Right atrium auricular region (tissue), 2 donors: ENCODE measurements around the gene GMPR. TPM values are rescaled to one million over a fixed set of nuclear protein-coding genes. Genes with fewer than 3 reads are reported as not detected.

ENCODE experiments used
- DNase-seq: peaks from one replicate; pipeline ENCODE4 v3.0.0-alpha.2; 2019; ENCODE audit warnings: low spot score
- H3K27ac ChIP-seq, 2 donors: fragments of 200-600 bp; sonication (generic); 1 replicate in 1 of 2; 2 replicates in 1 of 2; pipeline ENCODE4 v1.5.1; 2016 to 2019
- H3K27me3 ChIP-seq, 2 donors: fragments of 200-600 bp; sonication (generic); one replicate each; pipeline versions ENCODE4 v1.5.1 to v1.6.0; 2017 to 2019
- H3K36me3 ChIP-seq: fragments of 200-600 bp; sonication (generic); one replicate; pipeline ENCODE4 v1.5.1; 2016
- H3K4me1 ChIP-seq, 2 donors: fragments of 200-600 bp; sonication (generic); one replicate each; pipeline versions ENCODE4 v1.5.1 to v1.6.0; 2017 to 2019
- H3K4me3 ChIP-seq, 2 donors: fragments of 200-600 bp; sonication (generic); 1 replicate in 1 of 2; 2 replicates in 1 of 2; pipeline ENCODE4 v1.5.1; 2017 to 2019; ENCODE audit warnings: mild to moderate bottlenecking in 1 of 2, moderate library complexity in 1 of 2
- H3K9me3 ChIP-seq, 2 donors: fragments of 200-600 bp; sonication (generic); one replicate each; pipeline ENCODE4 v1.5.1; 2019
- total RNA-seq, 2 donors: library from RNA; depleted of rRNA; stranded (reverse); fragments of >200 nt; gene quantifications; one replicate each; pipeline ENCODE4 v1.1.0, GENCODE V29; 2016
- TF ChIP-seq, protein P1 (sequence below), 2 donors: fragments of 200-600 bp; sonication (generic); IDR thresholded peaks; one replicate each; pipeline ENCODE4 v1.5.1; 2019; ENCODE audit warnings: antibody characterized with exemption in 2 of 2

GMPR gene
- total RNA-seq, 2 donors from 2014 or later: 70.1 to 89.5 TPM

- Histone ChIP-seq H3K4me3 (no peak overlapping the region), H3K27ac (no peak overlapping the region), H3K9me3 (no peaks in the 10 kb centered on the region), H3K4me1 (peaks cover 0 to 7% of the 10 kb centered on the region in 2 donors), H3K36me3 (peaks cover 58% of the 10 kb centered on the region), H3K27me3 (no peaks in the 10 kb centered on the region)
- no peak for DNase-seq
- TF ChIP-seq, protein P1, sequence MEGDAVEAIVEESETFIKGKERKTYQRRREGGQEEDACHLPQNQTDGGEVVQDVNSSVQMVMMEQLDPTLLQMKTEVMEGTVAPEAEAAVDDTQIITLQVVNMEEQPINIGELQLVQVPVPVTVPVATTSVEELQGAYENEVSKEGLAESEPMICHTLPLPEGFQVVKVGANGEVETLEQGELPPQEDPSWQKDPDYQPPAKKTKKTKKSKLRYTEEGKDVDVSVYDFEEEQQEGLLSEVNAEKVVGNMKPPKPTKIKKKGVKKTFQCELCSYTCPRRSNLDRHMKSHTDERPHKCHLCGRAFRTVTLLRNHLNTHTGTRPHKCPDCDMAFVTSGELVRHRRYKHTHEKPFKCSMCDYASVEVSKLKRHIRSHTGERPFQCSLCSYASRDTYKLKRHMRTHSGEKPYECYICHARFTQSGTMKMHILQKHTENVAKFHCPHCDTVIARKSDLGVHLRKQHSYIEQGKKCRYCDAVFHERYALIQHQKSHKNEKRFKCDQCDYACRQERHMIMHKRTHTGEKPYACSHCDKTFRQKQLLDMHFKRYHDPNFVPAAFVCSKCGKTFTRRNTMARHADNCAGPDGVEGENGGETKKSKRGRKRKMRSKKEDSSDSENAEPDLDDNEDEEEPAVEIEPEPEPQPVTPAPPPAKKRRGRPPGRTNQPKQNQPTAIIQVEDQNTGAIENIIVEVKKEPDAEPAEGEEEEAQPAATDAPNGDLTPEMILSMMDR (IDR thresholded peaks at IDR 0.05): no peak
Observed at GRCh38 chr6:16251706-16252105, 13.3 kb downstream of the GMPR start.

DNA sequence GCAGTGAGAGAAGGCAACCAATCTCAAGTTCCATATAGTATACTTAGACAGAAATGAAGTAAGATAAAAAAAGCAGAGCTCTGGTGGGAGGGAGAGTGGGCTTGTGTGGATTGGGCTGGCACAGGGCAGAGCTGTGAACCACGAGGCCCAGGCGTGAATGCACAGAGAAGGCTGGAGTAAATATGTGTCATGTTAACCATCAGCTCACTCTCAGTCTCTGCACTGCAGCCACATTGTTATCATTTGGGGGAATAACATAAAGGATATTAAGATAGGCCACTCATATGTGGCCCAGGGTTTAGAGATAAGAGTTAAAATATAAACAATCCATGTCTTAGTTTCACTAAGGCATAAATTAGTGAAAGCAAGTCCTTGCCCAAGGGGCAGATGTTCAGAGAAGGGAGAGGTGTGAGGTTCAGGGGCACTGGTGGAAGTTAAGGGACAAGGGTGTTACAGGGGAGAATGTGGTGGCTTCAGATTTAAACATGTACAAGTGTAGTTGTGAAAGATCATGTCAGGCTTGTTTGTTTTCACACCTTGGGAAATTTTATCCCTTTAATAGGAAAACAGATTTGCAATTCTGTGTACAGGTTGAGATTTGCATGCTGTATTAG lies 14.4 kb downstream of the GMPR start:
- Histone ChIP-seq H3K4me3 (no peak overlapping the region), H3K27me3 (no peaks in the 10 kb centered on the region), H3K27ac (no peak overlapping the region), H3K36me3 (peaks cover 52% of the 10 kb centered on the region), H3K4me1 (peaks cover 0 to 11% of the 10 kb centered on the region in 2 donors), H3K9me3 (no peaks in the 10 kb centered on the region)
- DNase-seq: no peak
- TF ChIP-seq, protein P1 (IDR thresholded peaks at IDR 0.05): no peak

DNA sequence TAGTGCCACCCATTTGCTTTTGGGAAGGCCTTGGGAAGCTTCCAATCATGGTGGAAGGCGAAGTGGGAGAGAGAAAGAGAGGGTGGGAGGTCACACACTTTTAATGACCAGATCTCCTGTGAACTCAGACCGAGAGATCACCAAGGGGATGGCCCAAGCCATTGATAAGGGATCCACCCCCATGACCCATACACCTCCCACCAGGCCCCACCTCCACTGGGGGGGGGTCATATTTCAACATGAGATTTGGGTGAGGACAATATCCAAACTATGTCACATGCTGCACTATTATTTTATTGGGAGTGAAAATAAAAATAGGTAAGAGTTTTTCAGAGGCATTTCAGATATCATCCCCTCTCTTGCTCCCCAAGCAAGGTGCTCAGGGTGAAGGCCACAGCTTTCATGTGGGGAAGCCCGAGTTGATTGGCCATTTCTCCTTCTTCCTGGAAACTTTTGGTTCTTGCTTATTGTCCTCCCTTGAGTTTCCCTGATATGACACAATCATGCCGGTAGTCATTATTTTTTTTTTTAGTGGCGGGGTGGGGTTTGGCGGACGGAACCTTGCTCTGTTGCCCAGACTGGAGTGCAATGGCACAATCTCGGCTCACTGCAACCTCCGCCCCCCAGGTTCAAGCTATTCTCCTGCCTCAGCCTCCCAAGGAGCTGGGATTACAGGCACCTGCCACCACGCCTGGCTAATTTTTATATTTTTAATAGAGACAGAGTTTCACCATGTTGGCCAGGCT lies 15.2 kb downstream of the GMPR start:
- TF ChIP-seq, protein P1 (IDR thresholded peaks at IDR 0.05): no peak
- no peak for DNase-seq
- H3K27me3 ChIP-seq: no peaks in the 10 kb centered on the region
- peaks cover 52% of the 10 kb centered on the region for H3K36me3 ChIP-seq
- H3K27ac ChIP-seq: no peak overlapping the region
- H3K4me3 ChIP-seq: no peak overlapping the region
- H3K9me3 ChIP-seq: no peaks in the 10 kb centered on the region
- H3K4me1 ChIP-seq: peaks cover 0 to 14% of the 10 kb centered on the region in 2 donors

- H3K27me3 ChIP-seq: no peaks in the 10 kb centered on the region
- no peak for DNase-seq
- no peaks in the 10 kb centered on the region for H3K9me3 ChIP-seq
- H3K27ac ChIP-seq: no peak overlapping the region
- H3K36me3 ChIP-seq: peaks cover 46% of the 10 kb centered on the region
- TF ChIP-seq, protein P1 (IDR thresholded peaks at IDR 0.05): no peak
- H3K4me3 ChIP-seq: no peak overlapping the region
- peaks cover 0 to 19% of the 10 kb centered on the region in 2 donors for H3K4me1 ChIP-seq
Observed at GRCh38 chr6:16254535-16254934, 16.1 kb downstream of the GMPR start.

DNA sequence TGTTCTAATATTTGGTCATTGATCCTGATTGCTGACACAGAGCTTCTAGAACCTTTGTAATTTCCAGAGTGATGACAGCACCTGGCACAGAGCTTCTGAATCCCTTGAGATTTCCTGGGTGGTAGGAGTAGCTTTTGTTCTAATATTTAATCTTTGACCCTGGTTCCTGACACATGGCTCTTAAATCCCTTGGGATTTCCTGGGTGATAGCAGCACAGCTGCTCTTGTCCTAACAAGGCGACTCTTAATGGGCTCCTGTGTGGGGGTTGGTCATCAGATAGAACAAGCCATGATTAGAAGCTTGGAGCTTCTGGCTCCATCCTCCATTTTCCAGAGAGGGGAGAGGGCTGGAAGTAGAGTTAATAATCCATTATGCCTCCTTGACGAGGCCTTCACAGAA lies 18.4 kb downstream of the GMPR start:
- TF ChIP-seq, protein P1 (IDR thresholded peaks at IDR 0.05): no peak

More for the DNA sequence above, 18.4 kb downstream of the GMPR start:
- H3K4me1 ChIP-seq: peaks cover 0 to 19% of the 10 kb centered on the region in 2 donors
- no peak for DNase-seq
- peaks cover 28% of the 10 kb centered on the region for H3K36me3 ChIP-seq
- no peaks in the 10 kb centered on the region for H3K9me3 ChIP-seq
- no peaks in the 10 kb centered on the region for H3K27me3 ChIP-seq
- H3K4me3 ChIP-seq: no peak overlapping the region
- peak overlapping the region in 1 of 2 donors; percentile 80 for H3K27ac ChIP-seq
